Measurements from ENCODE around the gene ADM5.

The ADM5 gene

GRCh38 chr19:49680421-49681351 is 8.7 kb upstream of the ADM5 start:
- peak; percentile 98 for DNase-seq (ENCODE audit: low spot score)

- no peak for DNase-seq (ENCODE audit: low spot score)
Observed at GRCh38 chr19:49681830-49682229, 7.6 kb upstream of the ADM5 start.

- no peak for DNase-seq (ENCODE audit: low spot score)
Observed at GRCh38 chr19:49682274-49682673, 7.1 kb upstream of the ADM5 start.

GRCh38 chr19:49683814-49684250 is 5.6 kb upstream of the ADM5 start:
- DNase-seq (ENCODE audit: low spot score): no peak

GRCh38 chr19:49684251-49684982 is 5.0 kb upstream of the ADM5 start:
- no peak for DNase-seq (ENCODE audit: low spot score)

GRCh38 chr19:49684983-49685553 is 4.3 kb upstream of the ADM5 start:
- no peak for DNase-seq (ENCODE audit: low spot score)

- DNase-seq (ENCODE audit: low spot score): no peak
Observed at GRCh38 chr19:49685845-49686332, 3.5 kb upstream of the ADM5 start.

- DNase-seq (ENCODE audit: low spot score): no peak
Observed at GRCh38 chr19:49686503-49687088, 2.8 kb upstream of the ADM5 start.

GRCh38 chr19:49687150-49687549 is 2.2 kb upstream of the ADM5 start:
- DNase-seq (ENCODE audit: low spot score): no peak

- no peak for DNase-seq (ENCODE audit: low spot score)
Observed at GRCh38 chr19:49687566-49688316, 1.7 kb upstream of the ADM5 start.

GRCh38 chr19:49688531-49689132 is 762 bp upstream of the ADM5 start:
- no peak for DNase-seq (ENCODE audit: low spot score)

GRCh38 chr19:49690079-49690655 is 773 bp downstream of the ADM5 start:
- no peak for DNase-seq (ENCODE audit: low spot score)

GRCh38 chr19:49690656-49691242 is 1.4 kb downstream of the ADM5 start, which contains the start of gene CPT1C:
Gene CPT1C, plus strand, starts transcription at chr19:49691116. Its CDS starts 1,137 bp downstream, at chr19:49692253.
- peak; percentile 97 for DNase-seq (ENCODE audit: low spot score)

- DNase-seq (ENCODE audit: low spot score): peak; percentile 97
Observed at GRCh38 chr19:49691243-49692146, 2.1 kb downstream of the ADM5 start.

GRCh38 chr19:49692147-49692506 is 2.7 kb downstream of the ADM5 start:
- DNase-seq (ENCODE audit: low spot score): no peak

- no peak for DNase-seq (ENCODE audit: low spot score)
Observed at GRCh38 chr19:49696115-49696514, 6.7 kb downstream of the ADM5 start.

GRCh38 chr19:49696865-49697264 is 7.5 kb downstream of the ADM5 start:
- DNase-seq (ENCODE audit: low spot score): no peak

- no peak for DNase-seq (ENCODE audit: low spot score)
Observed at GRCh38 chr19:49699364-49699763, 10.0 kb downstream of the ADM5 start.

GRCh38 chr19:49700563-49700962 is 11.2 kb downstream of the ADM5 start:
- no peak for DNase-seq (ENCODE audit: low spot score)

Data from hepatic stellate cell (primary cell).